ENCODE results near the gene ZBTB32. TPM values are rescaled to one million over a fixed set of nuclear protein-coding genes. Genes with fewer than 3 reads are reported as not detected.
A peak's percentile ranks its signal among the peaks of the same experiment; 100 is the strongest.

Gene ZBTB32
- total RNA-seq, 1 experiment from 2014 or later: not detected

DNA sequence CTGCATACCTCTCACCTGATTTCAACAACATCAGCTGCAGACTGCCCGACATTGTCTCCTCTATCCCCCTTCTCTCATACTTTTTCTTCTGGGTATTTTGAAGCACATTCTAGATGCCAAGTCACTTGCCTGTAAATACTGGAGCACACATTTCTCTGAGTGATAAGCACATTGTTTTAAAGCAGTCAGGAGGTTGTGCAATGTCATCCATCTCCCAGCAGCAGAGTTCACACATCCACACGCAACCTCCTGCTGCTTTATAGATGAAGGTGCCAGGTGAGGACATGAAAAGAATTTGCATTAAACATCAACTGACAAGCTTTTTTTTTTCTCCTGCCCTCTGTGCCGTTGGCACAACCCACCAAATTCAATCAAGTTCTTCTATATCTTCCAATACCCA lies 32.5 kb upstream of the ZBTB32 start:
- intact Hi-C loops (cut with micrococcal nuclease; ENCODE audit: unreplicated experiment) (no loop called here), in situ Hi-C loops (cut with HindIII; ENCODE audit: low pct_unique_long_range_greater_than_20kb, low sequenced_read_pairs) (no loop called here)
- Histone ChIP-seq H3K27ac (ENCODE audit: low read length) (no peak overlapping the region), H3K36me3 (ENCODE audit: control insufficient read depth, insufficient read depth, low read length) (no peaks in the 10 kb centered on the region), H3K4me1 (ENCODE audit: control insufficient read depth, insufficient read depth, low read length) (no peaks in the 10 kb centered on the region), H3K27me3 (ENCODE audit: control insufficient read depth, insufficient read depth, low read length) (peaks cover 3% of the 10 kb centered on the region; the same call in 1 of the 2 replicates), H3K9me3 (ENCODE audit: control insufficient read depth, insufficient read depth, low read depth, low read length) (no peaks in the 10 kb centered on the region), H3K4me3 (ENCODE audit: low read depth in 2 of 2, low read length in 2 of 2) (no peak overlapping the region)
- TF ChIP-seq REST (IDR thresholded peaks at IDR 0.05; ENCODE audit: insufficient read depth in 1 of 2, low read depth in 2 of 2, low read length in 1 of 2): no peak
- no peak for TF ChIP-seq SIN3A (IDR thresholded peaks at IDR 0.05; ENCODE audit: borderline replicate concordance, insufficient read depth, low read depth, low read length)
- TF ChIP-seq CTCF (IDR thresholded peaks at IDR 0.05): no peak
- no peak for TF ChIP-seq TCF7L2 (IDR thresholded peaks at IDR 0.05; ENCODE audit: low read depth, low read length)
- no peak for TF ChIP-seq POLR2AphosphoS5 (IDR thresholded peaks at IDR 0.05; ENCODE audit: low read depth, low read length)
- ChIA-PET CTCF (no interaction called here), POLR2A (interaction anchor here (0.6 kb wide), 1 partner anchor 255 kb away, joined by 10 read pairs; no protein-coding TSS in a partner anchor)
- no peak for ATAC-seq
- BruUV-seq (replicated peaks): no TSS peak
- DNase-seq (ENCODE audit: low read depth, low spot score): no peak

- H3K36me3 ChIP-seq (ENCODE audit: control insufficient read depth, insufficient read depth, low read length): no peaks in the 10 kb centered on the region
- BruUV-seq (replicated peaks): no TSS peak
- H3K9me3 ChIP-seq (ENCODE audit: control insufficient read depth, insufficient read depth, low read depth, low read length): no peaks in the 10 kb centered on the region
- H3K4me3 ChIP-seq (ENCODE audit: low read depth in 2 of 2, low read length in 2 of 2): peak overlapping the region; percentile 53 to 57
- peaks cover 3% of the 10 kb centered on the region; the same call in 1 of the 2 replicates for H3K27me3 ChIP-seq (ENCODE audit: control insufficient read depth, insufficient read depth, low read length)
- ATAC-seq: peak; percentile 98
- peak overlapping the region; percentile 31; the same call in 1 of the 2 replicates for H3K27ac ChIP-seq (ENCODE audit: low read length)
- POLR2A ChIA-PET: interaction anchor here (0.7 to 0.9 kb wide), 2 partner anchors 29 to 30 kb away, joined by 3 to 6 read pairs; no protein-coding TSS in a partner anchor
- TF ChIP-seq CTCF (IDR thresholded peaks at IDR 0.05): no peak
- TF ChIP-seq POLR2AphosphoS5 (IDR thresholded peaks at IDR 0.05; ENCODE audit: low read depth, low read length): no peak
- TF ChIP-seq TCF7L2 (IDR thresholded peaks at IDR 0.05; ENCODE audit: low read depth, low read length): no peak
- no peak for TF ChIP-seq SIN3A (IDR thresholded peaks at IDR 0.05; ENCODE audit: borderline replicate concordance, insufficient read depth, low read depth, low read length)
- no peak for TF ChIP-seq REST (IDR thresholded peaks at IDR 0.05; ENCODE audit: insufficient read depth in 1 of 2, low read depth in 2 of 2, low read length in 1 of 2)
- peak; percentile 20 for DNase-seq (ENCODE audit: low read depth, low spot score)
- in situ Hi-C loops (cut with HindIII; ENCODE audit: low pct_unique_long_range_greater_than_20kb, low sequenced_read_pairs): no loop called here
- intact Hi-C loops (cut with micrococcal nuclease; ENCODE audit: unreplicated experiment): no loop called here
- CTCF ChIA-PET: interaction anchor here (0.7 to 1.1 kb wide), 2 partner anchors 16 to 19 kb away, joined by 4 to 6 read pairs; no protein-coding TSS in a partner anchor
- no peaks in the 10 kb centered on the region for H3K4me1 ChIP-seq (ENCODE audit: control insufficient read depth, insufficient read depth, low read length)
Observed at GRCh38 chr19:35673121-35673804, 31.1 kb upstream of the ZBTB32 start.
